Upper lobe of left lung (tissue), 4 donors: ENCODE data around the gene MCOLN2.

Source experiments
- CTCF ChIP-seq, 6 experiments: fragments of 450-650 bp in 4 of 6; fragments of 200-600 bp in 2 of 6; sonication (generic) in 2 of 6; IDR thresholded peaks; one replicate each; pipeline ENCODE4 v1.5.1; 2016 to 2019; ENCODE audit warnings: antibody characterized with exemption in 6 of 6
- POLR2A ChIP-seq, 4 donors: fragments of 450-650 bp; IDR thresholded peaks; one replicate each; pipeline ENCODE4 v1.5.1; 2016 to 2017; ENCODE audit warnings: antibody characterized with exemption in 4 of 4, mild to moderate bottlenecking in 2 of 4
- POLR2AphosphoS5 ChIP-seq, 2 donors: sonication (generic); formaldehyde crosslinking; IDR thresholded peaks; one replicate each; pipeline ENCODE4 v1.5.1; 2017; ENCODE audit warnings: antibody characterized with exemption in 2 of 2

GRCh38 chr1:84997667-84998600 is 1.0 kb upstream of the MCOLN2 start:
- TF ChIP-seq CTCF (IDR thresholded peaks at IDR 0.05): no peak
- TF ChIP-seq POLR2AphosphoS5 (IDR thresholded peaks at IDR 0.05): no peak
- TF ChIP-seq POLR2A (IDR thresholded peaks at IDR 0.05): no peak
